Measurements from ENCODE around the gene SLC36A2. TPM values are rescaled to one million over a fixed set of nuclear protein-coding genes. Genes with fewer than 3 reads are reported as not detected.

The SLC36A2 gene
- total and polyA plus RNA-seq, 4 donors = not detected

GRCh38 chr5:151274666-151275065, 72.7 kb downstream of the SLC36A2 start (continued):
- TF ChIP-seq, protein P1, sequence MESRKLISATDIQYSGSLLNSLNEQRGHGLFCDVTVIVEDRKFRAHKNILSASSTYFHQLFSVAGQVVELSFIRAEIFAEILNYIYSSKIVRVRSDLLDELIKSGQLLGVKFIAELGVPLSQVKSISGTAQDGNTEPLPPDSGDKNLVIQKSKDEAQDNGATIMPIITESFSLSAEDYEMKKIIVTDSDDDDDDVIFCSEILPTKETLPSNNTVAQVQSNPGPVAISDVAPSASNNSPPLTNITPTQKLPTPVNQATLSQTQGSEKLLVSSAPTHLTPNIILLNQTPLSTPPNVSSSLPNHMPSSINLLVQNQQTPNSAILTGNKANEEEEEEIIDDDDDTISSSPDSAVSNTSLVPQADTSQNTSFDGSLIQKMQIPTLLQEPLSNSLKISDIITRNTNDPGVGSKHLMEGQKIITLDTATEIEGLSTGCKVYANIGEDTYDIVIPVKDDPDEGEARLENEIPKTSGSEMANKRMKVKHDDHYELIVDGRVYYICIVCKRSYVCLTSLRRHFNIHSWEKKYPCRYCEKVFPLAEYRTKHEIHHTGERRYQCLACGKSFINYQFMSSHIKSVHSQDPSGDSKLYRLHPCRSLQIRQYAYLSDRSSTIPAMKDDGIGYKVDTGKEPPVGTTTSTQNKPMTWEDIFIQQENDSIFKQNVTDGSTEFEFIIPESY (IDR thresholded peaks at IDR 0.05) = no peak
- TF ChIP-seq FOXA1 (IDR thresholded peaks at IDR 0.05) = no peak

DNA sequence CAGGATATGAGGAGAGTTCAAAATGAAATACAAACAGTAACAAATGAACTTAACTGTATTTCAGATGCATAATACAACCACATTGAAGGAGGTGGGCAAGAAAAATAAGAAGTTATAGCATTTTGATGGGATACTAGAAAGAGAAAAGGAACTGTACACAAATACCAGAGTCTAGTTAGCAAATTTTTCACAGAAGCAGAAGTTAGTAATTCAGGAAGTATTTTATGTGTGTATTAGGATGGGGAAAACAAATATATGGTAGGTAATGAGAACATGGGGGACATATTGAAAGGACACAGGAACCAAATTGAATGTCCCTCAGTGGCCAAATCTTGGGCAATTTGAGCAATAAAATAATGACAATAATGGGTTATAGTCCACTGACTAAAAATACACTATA, 76.0 kb downstream of the SLC36A2 start:
- Histone ChIP-seq H3K9me3 (ENCODE audit: control insufficient read depth in 4 of 4, low read length in 3 of 4) (no peaks in the 10 kb centered on the region), H3K4me3 (ENCODE audit: low read depth in 1 of 3, low read length in 3 of 3) (no peak overlapping the region), H3K9ac (ENCODE audit: low read depth in 1 of 2, low read length in 2 of 2) (no peak overlapping the region), H3K27ac (ENCODE audit: low read depth in 1 of 2, low read length in 2 of 2) (no peak overlapping the region), H3K27me3 (ENCODE audit: control insufficient read depth in 4 of 4, insufficient read depth in 4 of 4, low read length in 3 of 4) (no peaks in the 10 kb centered on the region), H3K4me1 (ENCODE audit: control insufficient read depth in 4 of 4, insufficient read depth in 4 of 4, low read length in 3 of 4) (no peaks in the 10 kb centered on the region), H3K36me3 (ENCODE audit: control insufficient read depth in 4 of 4, insufficient read depth in 3 of 4, low read depth in 1 of 4, low read length in 3 of 4) (peaks cover 5 to 16% (median 7%) of the 10 kb centered on the region in 4 donors)
- no peak for TF ChIP-seq SP1 (IDR thresholded peaks at IDR 0.05)
- TF ChIP-seq, protein P2, sequence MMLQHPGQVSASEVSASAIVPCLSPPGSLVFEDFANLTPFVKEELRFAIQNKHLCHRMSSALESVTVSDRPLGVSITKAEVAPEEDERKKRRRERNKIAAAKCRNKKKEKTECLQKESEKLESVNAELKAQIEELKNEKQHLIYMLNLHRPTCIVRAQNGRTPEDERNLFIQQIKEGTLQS (IDR thresholded peaks at IDR 0.05) = no peak
- TF ChIP-seq, protein P3, sequence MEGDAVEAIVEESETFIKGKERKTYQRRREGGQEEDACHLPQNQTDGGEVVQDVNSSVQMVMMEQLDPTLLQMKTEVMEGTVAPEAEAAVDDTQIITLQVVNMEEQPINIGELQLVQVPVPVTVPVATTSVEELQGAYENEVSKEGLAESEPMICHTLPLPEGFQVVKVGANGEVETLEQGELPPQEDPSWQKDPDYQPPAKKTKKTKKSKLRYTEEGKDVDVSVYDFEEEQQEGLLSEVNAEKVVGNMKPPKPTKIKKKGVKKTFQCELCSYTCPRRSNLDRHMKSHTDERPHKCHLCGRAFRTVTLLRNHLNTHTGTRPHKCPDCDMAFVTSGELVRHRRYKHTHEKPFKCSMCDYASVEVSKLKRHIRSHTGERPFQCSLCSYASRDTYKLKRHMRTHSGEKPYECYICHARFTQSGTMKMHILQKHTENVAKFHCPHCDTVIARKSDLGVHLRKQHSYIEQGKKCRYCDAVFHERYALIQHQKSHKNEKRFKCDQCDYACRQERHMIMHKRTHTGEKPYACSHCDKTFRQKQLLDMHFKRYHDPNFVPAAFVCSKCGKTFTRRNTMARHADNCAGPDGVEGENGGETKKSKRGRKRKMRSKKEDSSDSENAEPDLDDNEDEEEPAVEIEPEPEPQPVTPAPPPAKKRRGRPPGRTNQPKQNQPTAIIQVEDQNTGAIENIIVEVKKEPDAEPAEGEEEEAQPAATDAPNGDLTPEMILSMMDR (IDR thresholded peaks at IDR 0.05; ENCODE audit: low read depth, low read length, missing input control) = no peak
- no peak for TF ChIP-seq GABPA (IDR thresholded peaks at IDR 0.05 in 1 of 2, conservative IDR thresholded peaks at IDR 0.05 in 1 of 2)
- no peak for TF ChIP-seq HNF4G (IDR thresholded peaks at IDR 0.05)
- no peak for TF ChIP-seq JUND (IDR thresholded peaks at IDR 0.05)
- no peak for TF ChIP-seq EGR1 (IDR thresholded peaks at IDR 0.05; ENCODE audit: low read depth in 2 of 2)
- no peak for TF ChIP-seq REST (IDR thresholded peaks at IDR 0.05)
- no peak for TF ChIP-seq FOXA1 (IDR thresholded peaks at IDR 0.05)
- TF ChIP-seq, protein P4, sequence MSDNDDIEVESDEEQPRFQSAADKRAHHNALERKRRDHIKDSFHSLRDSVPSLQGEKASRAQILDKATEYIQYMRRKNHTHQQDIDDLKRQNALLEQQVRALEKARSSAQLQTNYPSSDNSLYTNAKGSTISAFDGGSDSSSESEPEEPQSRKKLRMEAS (IDR thresholded peaks at IDR 0.05) = no peak
- TF ChIP-seq TAF1 (conservative IDR thresholded peaks at IDR 0.05) = no peak
- TF ChIP-seq, protein P1 (IDR thresholded peaks at IDR 0.05) = no peak
- TF ChIP-seq YY1 (IDR thresholded peaks at IDR 0.05) = no peak
- no peak for DNase-seq (ENCODE audit: low spot score)
